SK-N-SH (cell line): ENCODE data around the gene CDCP2.

Source experiments
- POLR2AphosphoS5 ChIP-seq: IDR thresholded peaks from 2 replicates; pipeline ENCODE4 v1.6.1; 2012; ENCODE audit warnings: low read depth, low read length
- TF ChIP-seq, protein P1 (sequence below): fragments of 200-600 bp; sonication (generic); IDR thresholded peaks from 2 replicates; pipeline ENCODE4 v1.6.1; 2017; ENCODE audit warnings: antibody characterized with exemption, mild to moderate bottlenecking, moderate library complexity
- TF ChIP-seq, protein P2 (sequence below): IDR thresholded peaks from 2 replicates; pipeline ENCODE4 v1.6.1; 2012; ENCODE audit warnings: mild to moderate bottlenecking, low read depth, low read length, moderate library complexity

DNA sequence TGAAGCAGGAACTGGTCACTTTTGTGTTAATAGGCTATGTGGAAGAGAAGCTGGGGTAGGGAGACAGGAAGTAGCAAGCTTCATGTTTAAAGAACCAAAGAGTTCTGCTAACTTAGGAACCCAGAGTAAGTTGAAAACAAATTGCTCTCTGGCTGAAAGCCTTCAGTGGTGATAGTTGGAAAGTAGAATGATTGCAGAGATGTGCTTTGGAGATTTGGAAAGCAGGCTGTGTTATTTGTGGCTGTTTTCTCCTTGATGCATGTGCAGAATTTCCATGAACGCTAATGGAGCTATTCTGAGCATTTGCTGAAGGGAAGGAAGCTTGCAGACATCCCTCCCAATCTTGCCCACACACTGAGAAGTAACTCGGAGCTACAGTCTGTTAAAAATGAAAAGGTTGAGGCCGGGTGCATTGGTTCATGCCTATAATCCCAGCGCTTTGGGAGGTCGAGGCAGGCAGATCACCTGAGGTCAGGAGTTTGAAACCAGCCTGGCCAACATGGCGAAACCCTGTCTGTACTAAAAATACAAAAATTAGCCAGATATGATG lies 53.7 kb downstream of the CDCP2 start:
- TF ChIP-seq, protein P1, sequence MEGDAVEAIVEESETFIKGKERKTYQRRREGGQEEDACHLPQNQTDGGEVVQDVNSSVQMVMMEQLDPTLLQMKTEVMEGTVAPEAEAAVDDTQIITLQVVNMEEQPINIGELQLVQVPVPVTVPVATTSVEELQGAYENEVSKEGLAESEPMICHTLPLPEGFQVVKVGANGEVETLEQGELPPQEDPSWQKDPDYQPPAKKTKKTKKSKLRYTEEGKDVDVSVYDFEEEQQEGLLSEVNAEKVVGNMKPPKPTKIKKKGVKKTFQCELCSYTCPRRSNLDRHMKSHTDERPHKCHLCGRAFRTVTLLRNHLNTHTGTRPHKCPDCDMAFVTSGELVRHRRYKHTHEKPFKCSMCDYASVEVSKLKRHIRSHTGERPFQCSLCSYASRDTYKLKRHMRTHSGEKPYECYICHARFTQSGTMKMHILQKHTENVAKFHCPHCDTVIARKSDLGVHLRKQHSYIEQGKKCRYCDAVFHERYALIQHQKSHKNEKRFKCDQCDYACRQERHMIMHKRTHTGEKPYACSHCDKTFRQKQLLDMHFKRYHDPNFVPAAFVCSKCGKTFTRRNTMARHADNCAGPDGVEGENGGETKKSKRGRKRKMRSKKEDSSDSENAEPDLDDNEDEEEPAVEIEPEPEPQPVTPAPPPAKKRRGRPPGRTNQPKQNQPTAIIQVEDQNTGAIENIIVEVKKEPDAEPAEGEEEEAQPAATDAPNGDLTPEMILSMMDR = no peak
- no peak for TF ChIP-seq POLR2AphosphoS5
- TF ChIP-seq, protein P2, sequence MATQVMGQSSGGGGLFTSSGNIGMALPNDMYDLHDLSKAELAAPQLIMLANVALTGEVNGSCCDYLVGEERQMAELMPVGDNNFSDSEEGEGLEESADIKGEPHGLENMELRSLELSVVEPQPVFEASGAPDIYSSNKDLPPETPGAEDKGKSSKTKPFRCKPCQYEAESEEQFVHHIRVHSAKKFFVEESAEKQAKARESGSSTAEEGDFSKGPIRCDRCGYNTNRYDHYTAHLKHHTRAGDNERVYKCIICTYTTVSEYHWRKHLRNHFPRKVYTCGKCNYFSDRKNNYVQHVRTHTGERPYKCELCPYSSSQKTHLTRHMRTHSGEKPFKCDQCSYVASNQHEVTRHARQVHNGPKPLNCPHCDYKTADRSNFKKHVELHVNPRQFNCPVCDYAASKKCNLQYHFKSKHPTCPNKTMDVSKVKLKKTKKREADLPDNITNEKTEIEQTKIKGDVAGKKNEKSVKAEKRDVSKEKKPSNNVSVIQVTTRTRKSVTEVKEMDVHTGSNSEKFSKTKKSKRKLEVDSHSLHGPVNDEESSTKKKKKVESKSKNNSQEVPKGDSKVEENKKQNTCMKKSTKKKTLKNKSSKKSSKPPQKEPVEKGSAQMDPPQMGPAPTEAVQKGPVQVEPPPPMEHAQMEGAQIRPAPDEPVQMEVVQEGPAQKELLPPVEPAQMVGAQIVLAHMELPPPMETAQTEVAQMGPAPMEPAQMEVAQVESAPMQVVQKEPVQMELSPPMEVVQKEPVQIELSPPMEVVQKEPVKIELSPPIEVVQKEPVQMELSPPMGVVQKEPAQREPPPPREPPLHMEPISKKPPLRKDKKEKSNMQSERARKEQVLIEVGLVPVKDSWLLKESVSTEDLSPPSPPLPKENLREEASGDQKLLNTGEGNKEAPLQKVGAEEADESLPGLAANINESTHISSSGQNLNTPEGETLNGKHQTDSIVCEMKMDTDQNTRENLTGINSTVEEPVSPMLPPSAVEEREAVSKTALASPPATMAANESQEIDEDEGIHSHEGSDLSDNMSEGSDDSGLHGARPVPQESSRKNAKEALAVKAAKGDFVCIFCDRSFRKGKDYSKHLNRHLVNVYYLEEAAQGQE = no peak
